GM18867 (cell line): ENCODE measurements around the gene CORO7.

Experiments
- ATAC-seq: cut with Tn5 transposase; IDR thresholded peaks from one replicate; pipeline ENCODE4 v1.9.1; 2021; ENCODE audit warnings: mild to moderate bottlenecking, moderate library complexity; ENCODE audit not compliant: unreplicated experiment

CORO7 gene

DNA sequence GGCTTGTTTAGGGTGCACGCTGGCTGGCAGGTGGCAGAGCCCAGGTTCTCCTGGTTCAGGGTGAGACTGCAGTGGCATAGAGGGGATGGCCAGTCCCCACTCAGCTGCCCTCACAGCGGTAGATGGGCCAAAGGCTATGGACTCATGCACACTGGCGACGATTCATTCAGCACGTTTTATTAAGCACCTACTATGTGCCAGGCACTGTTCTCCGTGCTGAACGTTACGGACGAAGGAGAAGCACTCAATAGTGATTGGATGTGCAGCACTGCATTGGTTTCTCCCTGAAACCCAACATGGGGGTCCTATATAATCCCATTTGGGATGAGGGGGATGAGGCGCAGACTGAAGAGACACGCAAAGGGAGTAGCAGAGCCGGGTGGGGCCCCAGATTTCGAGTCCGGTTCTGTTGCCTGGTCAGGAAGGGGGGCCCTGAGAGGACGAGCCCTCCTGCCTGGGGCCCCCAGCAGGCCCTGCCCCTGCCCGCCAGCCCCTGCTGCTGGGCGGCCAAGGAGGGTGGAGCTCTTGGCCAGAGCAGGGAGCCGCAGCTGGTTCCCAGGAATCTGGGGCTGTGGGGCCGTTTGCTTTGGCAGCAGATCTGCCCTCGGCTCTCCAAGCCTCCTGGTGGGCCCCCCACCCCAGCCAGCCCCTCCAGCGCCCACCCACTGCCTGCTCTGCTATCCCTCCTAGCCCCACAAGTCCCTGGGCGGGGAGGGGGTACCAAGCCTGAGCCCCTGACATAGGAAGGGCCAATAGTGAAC lies 91.7 kb downstream of the CORO7 start:
- no peak for ATAC-seq

DNA sequence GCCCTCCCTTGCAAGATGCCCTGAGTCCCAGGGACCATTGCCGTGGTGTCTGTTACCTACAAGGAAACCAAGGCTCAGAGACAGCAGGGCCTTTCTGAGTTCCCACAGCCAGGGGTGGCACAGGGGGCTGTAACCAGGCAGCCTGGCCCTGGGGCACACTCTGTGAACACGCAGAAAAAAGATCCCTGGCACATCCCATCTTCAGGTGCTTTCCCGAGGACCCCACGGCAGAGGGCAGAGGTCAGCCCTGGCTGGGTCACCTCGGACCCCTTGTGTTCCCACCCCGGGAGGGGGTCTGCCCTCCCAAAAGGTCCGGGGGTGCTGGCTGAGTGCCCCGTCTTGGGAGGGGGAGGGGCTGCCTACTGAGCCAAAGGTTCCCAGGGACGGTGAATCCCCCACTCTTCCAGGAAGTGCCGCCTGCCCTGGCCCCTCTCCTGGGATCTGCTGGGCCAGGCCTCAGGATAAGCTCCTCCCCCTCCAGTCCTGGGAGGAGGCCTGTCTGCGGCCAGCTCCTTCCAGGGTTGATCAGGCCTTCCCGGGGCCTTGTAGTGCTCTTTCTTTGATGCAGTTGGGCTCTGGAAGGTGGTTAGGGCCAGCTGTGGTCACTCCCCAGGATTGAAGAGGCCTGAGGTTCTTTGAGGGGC lies 92.4 kb downstream of the CORO7 start:
- ATAC-seq, result no peak

DNA sequence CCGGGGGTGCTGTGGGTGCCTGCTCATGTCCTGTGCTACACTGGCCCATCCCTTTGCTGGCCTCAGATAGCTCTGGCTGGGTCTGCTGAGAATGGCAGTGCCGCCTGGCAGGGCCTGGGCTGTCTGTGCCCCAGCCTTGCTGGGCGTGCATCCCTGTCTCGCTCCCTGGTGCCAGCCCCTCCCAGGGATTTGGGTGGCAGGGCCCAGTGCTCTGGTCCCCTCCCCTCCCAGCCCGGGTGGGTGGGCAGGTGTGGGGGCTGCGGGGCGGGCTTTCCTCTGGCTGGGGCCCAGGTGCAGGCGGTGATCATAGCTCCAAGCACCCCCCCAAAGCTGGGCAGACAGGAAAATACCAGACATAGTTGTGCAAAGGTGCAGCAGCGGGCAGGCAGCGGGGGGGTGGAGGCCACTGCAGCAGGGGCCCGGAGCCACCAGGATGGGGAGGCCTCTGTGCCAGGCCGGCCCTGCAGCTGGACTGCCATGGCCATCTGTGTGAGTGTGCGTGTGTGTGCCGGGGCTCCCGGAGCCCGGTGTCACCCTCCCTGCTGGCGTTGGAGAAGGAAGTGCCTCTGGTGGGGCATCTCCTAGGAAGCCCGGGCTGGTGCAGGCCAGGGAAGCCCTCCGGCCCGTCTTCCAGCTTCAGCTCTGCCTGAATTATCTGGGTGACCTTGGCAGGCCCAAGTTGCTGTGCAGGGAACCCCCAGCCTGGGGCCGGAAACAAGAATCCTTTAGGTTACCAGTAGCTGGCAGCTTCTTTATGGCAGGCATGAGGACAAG lies 93.1 kb downstream of the CORO7 start:
- ATAC-seq, result no peak

DNA sequence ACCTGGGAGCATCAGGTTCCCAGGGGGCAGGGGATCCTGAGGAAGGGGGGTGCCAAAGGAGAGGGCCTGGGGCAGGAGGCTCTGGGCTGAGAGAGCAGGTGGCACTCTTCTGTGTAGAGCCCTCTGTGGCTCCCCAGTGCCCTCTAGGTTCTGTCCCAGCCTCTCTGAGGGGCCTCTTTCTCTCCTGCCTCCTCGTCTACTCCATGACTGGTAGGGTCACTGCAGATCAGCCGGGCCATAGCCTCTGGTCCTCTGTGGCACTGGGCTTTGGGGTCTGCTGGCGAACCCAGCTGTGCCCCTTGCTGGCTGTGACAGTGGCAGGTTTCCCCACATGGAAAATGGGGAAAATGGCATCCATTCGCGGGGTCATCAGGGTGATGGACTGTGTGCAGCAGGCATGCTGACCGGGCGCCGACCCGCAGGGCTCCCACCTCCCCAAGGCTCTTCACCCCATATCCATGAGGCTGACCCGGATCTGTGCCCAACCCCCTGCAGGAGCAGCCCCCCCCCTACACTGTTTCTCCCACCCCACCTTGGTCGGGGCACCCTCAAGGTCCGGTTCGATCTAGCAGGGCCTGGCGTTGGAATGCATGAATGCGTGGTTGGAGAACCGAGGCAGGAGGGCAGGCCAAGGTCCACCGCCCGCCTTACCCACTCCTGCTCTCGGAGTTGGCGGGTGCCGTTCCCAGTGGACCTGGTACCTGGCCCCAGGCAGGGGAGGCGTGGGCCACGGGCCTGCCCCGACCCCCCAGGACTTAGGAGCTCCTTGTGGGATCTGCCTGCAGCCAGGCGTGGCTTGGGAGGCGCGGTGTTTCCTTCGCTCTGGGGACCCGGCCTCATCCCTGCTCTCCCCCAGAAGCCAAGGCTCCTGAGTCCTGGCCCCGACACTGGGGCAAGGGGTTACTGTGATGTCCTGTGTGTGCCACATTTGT lies 94.0 kb downstream of the CORO7 start:
- ATAC-seq, result no peak

DNA sequence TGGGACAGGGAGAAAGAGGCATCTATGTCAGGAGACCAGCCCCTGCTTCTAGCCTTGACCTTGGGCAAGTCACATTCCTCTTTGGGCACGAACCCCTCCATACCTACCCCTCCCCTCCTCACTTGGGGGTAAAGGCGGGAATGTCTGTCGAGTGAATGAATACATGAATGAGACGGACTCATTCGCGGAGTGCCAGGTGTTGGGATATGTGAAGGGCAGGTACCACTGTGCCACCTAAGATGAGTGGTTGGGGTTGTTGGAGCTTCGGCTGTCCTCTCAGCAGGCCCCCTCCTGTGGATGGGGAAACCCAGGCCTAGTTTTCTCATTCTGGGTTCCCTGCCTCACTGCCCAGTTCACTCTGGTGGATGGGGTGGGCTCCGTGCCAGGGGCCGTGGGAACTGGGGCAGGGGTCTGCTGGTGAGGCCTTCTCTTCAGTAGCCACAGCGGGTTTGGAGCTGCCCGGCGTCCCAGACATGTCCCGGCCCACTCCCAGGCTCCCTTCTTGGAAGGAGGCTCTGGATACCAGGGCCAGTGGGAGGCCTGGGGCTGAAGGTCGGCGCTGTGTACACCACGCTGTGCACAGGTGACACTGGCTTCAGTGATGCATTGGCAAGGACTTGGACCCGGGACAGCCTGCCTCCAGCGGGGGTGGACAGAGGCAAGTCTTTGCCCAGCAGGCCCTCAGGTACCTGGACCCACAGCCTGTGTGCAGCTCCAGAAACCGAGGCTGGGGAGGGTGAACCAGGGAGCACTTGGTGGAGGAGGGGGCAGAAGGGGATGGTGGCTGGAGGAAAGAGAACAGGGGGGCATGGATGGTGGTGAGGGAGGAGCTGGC lies 94.9 kb downstream of the CORO7 start:
- ATAC-seq, result no peak

DNA sequence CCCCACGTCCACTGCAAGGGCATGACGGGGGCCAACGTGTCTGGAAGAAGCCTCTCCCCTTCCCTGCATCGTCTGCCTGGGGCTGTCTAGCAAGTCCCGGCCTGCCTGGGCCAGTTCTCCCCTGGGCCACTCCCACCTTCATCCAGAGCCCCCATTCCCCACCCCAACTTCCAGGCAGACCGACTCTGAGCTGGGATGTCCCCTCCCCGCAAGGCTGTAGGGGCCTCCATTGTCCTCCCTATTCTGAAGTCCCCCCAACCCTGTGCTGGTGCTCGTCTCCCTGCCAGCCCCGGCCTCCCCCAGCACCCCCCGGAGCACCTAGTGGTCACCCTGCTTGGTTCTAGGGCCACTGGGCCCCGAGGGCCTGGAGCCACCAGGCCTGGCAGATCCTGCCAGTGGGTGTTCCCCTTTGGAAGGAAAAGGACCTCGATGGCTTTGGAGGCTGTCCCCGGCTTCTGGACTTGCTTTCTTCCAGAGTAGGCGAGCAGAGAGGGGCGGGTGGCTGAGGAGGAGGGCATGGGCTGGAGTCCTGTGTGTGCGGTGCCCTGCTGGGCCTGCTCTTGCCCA lies 95.7 kb downstream of the CORO7 start:
- ATAC-seq, result no peak

DNA sequence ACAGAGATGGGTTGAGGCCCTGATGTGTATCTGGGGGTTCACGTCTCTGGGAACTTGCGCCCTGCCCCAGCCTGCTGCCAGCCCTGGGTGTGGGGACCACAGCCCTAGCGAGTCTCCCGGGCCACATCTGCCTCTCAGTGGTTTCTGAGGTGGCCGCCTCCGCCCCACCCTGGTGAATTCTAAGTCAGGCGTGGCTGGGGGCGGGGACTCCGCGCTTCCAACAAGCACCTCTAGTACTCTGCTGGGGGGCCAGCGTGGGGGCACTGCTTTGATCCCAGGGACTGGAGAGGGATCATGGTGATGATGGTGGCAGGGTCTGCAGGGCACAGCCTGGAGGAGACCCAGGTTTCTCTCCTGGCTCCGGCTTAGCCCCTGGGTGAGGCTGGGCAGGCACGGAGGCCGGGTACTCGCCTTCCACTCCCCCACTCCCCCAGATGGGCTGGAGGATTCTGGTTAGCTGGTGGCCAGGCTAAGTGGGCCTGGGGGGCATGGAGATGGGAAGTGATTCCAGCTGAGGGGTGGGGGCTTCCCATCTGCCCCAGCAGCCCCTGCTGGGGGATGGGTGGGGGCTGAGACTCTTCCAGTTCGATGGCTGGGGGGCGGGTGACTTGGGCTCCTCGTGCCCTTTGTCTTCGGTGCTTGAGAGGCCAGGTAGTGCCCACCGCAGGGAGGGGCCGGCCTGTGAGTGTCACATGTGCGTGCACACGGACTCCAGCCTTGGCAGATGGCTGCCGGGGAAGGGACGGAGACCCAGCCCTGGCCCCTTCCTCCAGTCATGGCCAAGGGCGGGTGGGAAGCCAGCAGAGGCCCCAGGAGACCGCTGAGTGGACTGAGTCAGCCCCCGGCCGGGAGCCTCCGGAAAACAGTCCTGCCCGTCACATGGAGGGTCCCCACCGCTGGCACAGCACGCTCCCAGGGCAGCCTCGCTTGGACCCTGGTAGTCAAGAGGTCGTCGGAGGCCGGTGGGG lies 96.7 kb downstream of the CORO7 start:
- peak; percentile 67 for ATAC-seq

DNA sequence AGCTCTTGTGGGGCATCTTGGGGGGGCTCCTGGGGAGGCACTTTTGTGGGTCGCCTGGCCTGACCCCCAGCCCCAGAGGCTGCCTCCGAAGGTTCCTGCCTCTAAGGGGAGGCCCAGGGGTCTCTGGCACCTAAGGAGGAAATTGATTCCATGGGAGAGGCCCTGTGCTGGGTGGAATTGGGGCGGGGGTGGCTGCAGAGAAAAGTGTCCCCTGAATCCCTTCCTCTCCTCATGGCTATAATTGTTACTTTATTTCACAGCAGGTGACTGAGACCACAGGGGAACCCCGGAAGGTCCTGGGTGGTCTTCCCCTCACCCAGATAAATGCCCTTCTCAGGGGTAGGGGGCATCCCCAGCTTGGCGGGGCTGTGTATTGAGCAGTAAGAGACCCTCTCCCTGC lies 97.4 kb downstream of the CORO7 start:
- ATAC-seq, result no peak

DNA sequence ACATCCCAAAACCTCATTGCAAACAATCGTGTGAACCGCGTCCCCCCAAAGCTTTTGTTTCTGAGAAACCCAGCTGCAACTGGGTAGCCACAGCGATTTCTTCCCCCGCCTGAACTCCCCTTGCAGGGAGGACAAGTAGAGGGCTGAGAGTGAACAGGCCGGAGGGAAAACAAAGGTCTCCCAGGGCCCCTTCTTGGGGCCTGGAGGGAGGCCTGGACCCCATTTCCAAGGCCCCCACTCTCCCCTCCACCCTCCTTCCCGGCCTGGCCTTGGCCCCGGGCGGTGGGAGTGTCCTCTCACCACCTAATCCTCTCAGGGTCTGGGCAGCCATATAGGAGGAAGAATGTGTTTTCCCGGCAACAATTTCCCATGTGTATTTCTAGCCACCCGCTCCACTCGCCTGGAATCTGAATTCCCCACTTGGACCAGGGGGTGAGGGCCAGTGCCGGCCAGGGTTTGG lies 97.9 kb downstream of the CORO7 start:
- ATAC-seq, result no peak

DNA sequence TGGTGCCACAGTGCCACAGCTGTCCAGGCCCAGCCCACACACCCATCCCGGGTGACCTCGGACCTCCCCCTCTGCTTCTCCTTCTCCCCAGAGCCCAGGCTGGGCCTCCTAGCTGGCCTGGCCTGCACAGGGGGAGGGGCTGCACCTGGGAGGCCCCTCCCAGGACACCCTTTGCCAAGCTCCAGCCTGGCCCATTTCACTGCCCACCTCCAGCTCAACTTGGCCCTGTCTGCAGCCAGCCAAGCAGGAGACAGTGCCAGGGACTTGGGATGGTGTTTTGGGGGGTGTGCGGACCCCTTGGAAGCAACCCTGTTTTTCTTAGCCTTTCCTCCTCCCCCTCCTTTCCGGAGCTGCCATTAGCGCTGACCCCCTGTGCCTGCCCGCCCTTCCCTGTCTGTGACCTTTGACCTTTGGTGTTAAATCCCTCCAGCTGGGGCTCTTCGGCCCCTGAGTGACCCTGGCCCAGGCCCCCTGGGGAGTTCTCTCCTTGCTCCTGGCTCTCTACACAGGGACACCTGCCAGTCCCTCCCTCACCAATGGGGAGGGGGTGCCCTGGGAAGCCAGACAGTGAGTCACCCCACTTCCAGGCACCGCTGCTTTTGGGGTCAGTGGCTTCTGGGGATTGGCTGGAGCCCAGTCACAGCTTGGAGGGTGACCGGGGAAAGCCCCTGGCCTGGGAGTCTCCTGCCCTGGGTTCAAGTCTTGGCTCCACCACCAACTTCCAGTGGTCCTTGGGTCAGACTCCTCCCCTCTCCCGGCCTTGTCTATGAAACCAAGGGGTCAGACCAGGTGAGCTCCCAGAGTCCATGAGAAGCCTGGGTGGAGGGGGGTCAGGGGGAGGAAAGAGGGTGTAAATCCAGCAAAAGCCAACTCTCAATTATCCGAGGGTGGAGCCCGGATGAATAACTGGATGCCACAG lies 98.6 kb downstream of the CORO7 start:
- no peak for ATAC-seq

DNA sequence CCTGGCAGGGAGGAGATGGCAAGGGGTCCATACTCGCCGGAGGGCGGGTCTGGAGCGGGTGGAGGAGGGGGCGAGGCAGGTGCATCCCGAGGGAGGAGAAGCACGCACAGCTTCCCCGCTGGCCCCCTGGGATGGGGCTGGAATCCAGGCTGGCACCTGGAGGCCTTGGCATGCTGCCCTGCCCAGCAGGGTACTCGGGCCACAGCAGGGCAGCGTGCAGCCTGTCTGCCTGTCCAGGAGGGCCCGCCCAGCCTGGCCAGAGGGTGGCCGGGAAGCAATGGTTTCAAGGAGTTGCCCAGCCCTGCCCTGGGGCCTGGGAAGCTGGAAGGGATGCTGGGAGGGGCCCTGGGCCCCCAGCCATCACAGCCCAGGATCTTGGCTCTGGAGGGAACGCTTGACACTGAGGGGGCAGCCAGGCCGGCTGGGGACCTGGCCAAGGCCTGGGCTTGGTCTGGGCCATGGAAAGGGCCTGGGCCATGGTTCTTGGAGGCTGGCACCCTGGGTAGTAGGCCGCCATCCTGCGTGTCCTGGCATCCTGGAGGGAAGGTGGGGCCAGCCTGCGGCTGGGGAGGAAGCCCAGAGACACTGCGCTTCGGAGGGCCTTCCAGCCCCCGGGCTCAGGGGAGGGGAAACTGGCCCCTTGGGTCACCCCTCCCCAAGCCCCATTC lies 99.4 kb downstream of the CORO7 start:
- ATAC-seq, result no peak

DNA sequence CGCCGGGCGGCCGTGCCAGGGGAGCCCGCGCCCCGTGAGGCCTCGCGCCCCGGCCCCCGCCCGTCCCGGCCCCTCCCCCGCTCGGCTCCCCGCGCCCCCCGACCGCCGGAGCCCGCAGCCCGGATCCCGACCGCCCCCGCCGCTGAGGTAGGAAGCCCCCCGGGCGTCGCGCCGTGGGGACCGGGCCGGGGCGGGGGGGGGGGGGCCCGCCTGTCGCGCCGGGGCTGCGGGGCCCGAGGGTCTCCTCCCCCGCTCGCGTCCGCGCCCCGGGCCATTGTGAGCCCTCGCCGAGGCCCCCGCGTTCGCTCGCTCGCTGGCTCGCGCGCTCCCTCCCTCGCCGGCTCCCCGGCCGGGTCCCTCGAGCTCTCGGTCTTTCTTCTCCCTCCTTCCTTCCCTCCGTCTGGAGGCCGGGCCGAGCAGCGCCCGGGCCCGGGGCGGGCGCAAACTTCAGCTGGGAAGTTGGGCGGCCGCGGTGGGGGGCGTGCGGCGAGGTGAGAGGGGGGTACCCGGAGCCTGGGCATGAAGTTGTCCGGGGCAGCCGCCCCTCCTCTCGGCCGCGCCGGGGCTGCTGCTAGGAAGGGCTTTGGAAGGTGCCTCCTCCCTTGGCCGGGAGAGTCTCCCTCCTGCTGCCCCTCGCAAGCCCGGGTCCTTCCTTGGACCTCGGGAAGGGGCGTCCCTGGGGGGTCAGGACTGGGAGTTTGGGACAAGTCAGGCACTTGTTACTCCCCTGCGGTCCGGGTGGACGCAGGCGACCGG lies 100.1 kb downstream of the CORO7 start:
- ATAC-seq, result no peak

DNA sequence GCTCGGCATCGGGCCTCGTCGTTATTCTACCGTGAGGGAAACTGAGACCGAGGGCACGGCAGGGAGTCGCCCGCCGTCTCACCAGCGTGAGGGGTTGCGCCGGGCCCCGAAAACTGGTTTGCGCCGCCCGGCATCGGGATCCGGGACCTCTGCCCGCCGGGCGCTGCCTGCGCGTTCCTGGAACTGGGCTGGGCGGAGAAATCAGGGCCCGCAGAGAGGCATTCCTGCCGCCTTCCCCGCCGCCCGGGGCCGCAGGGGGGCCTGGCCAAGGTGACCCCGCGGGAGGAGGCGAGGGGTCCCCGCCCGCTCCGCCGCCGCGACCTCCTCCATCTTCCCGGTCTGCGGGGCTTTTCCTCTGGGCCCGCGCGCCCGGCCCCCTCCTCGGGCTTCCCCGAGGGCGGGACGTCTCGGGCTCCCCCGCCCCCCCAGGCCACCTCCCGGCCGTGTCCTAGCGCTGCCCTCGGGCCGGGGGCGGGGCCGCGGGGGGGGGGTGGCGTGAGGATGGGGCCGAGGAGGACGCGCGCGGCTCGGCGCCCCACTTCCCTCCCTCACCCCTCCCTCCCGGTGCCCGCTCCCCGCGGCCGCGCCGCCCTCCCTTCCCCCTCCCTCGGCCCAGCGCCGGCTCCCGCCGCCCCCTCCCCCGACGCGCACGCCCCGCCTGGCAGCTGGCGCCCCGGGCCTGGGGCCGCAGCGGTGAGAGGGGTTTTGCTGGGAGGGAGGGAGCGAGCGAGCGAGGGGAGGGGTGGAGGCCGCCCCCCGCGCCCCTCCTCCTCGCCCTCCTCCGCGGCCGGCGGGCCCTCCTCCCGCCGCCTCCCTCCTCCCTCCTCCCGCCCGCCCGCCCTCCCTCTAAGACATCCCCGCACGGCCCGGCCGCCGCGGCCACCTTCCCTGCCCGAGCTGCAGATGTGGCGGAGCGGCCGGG lies 100.9 kb downstream of the CORO7 start, which contains the start of gene GLIS2:
GLIS2 (plus strand) TSS at position 882 of the 922 bp plus-strand sequence. CDS start 16,214 bp downstream, outside the sequence.
- ATAC-seq, result no peak

DNA sequence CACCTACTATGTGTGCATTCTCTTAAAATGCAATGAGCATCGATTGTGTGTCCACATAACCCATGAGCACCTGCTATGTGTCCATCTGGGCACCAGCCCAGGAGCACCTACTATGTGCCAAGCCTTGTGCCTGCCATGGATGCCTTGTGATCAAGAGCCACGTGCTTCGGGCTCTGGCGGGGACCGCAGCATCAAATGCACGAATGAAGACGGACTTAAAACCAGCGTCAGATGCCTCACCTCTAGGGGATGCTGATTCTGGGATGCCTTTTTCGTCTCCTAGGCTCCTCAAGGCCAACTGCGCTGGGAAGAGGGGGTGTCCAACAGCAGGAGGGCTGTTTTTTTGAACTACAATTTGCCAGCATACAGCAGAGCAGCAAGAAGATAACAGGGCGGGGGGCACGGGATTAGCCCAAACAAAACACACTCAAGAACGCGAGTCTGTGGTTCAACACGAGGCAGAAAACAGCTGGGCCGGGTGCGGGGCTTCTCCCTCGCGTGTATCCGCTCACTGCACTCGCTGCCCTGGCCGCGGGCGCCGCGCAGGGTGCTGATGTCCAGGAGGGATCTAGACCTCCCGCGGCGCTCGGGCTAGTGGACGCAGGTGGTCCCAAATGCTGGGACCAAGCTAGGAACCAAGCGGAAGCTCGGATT lies 101.7 kb downstream of the CORO7 start:
- ATAC-seq, result no peak
